Pancreas (tissue), 10 donors: Measurements from ENCODE around the gene CLEC4D. TPM values are rescaled to one million over a fixed set of nuclear protein-coding genes. Genes with fewer than 3 reads are reported as not detected.

ENCODE experiments used
- ATAC-seq, 4 donors: fragments of 200-7000 bp; cut with Tn5 transposase; one replicate each; pipeline versions ENCODE4 v1.8.0 to v1.9.1; 2020; ENCODE audit warnings: mild to moderate bottlenecking in 4 of 4, moderate library complexity in 4 of 4
- DNase-seq, 6 donors: peaks; one replicate each; pipeline ENCODE4 v3.0.0-alpha.2; 2020
- FAIRE-seq: peaks from 2 replicates; lab custom pipeline; 2012; peaks lifted over from hg19 to GRCh38; lab: Jason Lieb, UNC
- H3K27ac ChIP-seq, 4 donors: fragments of 200-600 bp; sonication (generic); 1 replicate in 3 of 4; 2 replicates in 1 of 4; pipeline versions ENCODE4 v1.5.0 to v1.8.0; 2020
- H3K27me3 ChIP-seq, 4 donors: fragments of 200-600 bp; one replicate each; pipeline ENCODE4 v1.8.0; 2021
- H3K36me3 ChIP-seq, 3 donors: fragments of 200-600 bp; sonication (generic) in 1 of 3; one replicate each; pipeline versions ENCODE4 v1.5.0 to v1.8.0; 2020 to 2021
- H3K4me1 ChIP-seq, 3 donors: fragments of 200-600 bp; one replicate each; pipeline ENCODE4 v1.8.0; 2021
- H3K4me3 ChIP-seq, 4 donors: fragments of 200-600 bp; sonication (generic) in 2 of 4; one replicate each; pipeline versions ENCODE4 v1.5.0 to v1.8.0; 2020 to 2021
- H3K9me3 ChIP-seq, 4 donors: fragments of 200-600 bp; one replicate each; pipeline ENCODE4 v1.8.0; 2021
- WGBS, 2 donors: extraction: QIAGEN DNeasy Blood & Tissue Kit; methylation state at CpG; one replicate each; pipeline ENCODE4 v1.1.7; 2013; 5-methylcytosine and 5-hydroxymethylcytosine counted together
- intact Hi-C, 3 donors: fragments of 100-400 bp; cut with DNase I; formaldehyde crosslinking; loops; one replicate each; pipeline versions ENCODE4 v1.11.1 to v1.14.2; 2022
- polyA plus RNA-seq, 2 donors: library from polyadenylated mRNA; stranded (reverse); fragments of 200-250 nt; gene quantifications; one replicate each; pipeline ENCODE4 v1.2.3, GENCODE V29; 2013
- total RNA-seq, 6 donors: library from RNA; stranded (reverse); fragmentation: NEBNext Ultra II Directional in 4 of 6; extraction: Animal tissue kit (Norgen Biotek cat#: 25700) in 4 of 6; gene quantifications; one replicate each; pipeline versions ENCODE4 v1.2.1 to v1.2.4, GENCODE V29; 2021 to 2023
- TF ChIP-seq, protein P1 (sequence below), 4 donors: fragments of 200-600 bp; sonication (generic) in 3 of 4; IDR thresholded peaks; one replicate each; pipeline versions ENCODE4 v1.5.0 to v1.8.0; 2021; ENCODE audit warnings: antibody characterized with exemption in 4 of 4
- donor health status: healthy with polysubstance abuse.
- donor health status: DM: no; HTN: no; CAD: no; lungs with moderate emphysema.
- donor health status: DM: no; HTN: no; CAD: no.
- donor health status: control.
- donor health status: control.
- donor health status: Bipolar disorder and iron deficiency.
- donor health status: DM: yes; HTN: yes; CAD: no.
- donor health status: DM: no; HTN: no; CAD: no.
- donor health status: DM: no; HTN: no; CAD: no.
- donor health status: DM: yes; HTN: yes; CAD: no.

Gene CLEC4D
- total and polyA plus RNA-seq, 8 donors = 0.32 TPM; not detected in 7

DNA sequence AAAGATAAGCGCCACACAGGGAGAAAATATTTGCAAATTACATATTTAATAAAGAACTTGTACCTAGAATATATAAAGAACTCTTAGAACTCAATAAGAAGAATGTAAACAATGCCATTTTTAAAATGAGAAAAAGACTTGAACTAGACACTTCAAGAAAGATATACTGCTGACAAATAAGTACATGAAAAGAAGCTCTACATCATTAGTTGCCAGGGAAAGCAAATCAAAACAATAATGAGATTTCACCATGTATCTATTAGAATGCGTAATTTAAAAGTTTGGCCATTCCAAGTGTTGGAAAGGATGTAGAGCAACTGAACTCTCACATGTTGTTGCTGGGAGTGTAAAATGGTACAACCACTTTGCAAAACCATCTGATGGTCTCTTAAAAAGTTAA, 34.3 kb downstream of the CLEC4D start:
- no peaks in the 10 kb centered on the region for H3K27me3 ChIP-seq
- intact Hi-C loops = no loop called here
- FAIRE-seq (no peak), DNase-seq (no peak), ATAC-seq (no peak)
- no peaks in the 10 kb centered on the region for H3K36me3 ChIP-seq
- no peak overlapping the region for H3K4me3 ChIP-seq
- H3K27ac ChIP-seq = no peak overlapping the region
- TF ChIP-seq, protein P1, sequence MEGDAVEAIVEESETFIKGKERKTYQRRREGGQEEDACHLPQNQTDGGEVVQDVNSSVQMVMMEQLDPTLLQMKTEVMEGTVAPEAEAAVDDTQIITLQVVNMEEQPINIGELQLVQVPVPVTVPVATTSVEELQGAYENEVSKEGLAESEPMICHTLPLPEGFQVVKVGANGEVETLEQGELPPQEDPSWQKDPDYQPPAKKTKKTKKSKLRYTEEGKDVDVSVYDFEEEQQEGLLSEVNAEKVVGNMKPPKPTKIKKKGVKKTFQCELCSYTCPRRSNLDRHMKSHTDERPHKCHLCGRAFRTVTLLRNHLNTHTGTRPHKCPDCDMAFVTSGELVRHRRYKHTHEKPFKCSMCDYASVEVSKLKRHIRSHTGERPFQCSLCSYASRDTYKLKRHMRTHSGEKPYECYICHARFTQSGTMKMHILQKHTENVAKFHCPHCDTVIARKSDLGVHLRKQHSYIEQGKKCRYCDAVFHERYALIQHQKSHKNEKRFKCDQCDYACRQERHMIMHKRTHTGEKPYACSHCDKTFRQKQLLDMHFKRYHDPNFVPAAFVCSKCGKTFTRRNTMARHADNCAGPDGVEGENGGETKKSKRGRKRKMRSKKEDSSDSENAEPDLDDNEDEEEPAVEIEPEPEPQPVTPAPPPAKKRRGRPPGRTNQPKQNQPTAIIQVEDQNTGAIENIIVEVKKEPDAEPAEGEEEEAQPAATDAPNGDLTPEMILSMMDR (IDR thresholded peaks at IDR 0.05) = no peak
- 65 to 75% methylated on average over 2 of the region's 2 CpGs for WGBS, 2 donors
- H3K4me1 ChIP-seq = no peaks in the 10 kb centered on the region
- H3K9me3 ChIP-seq = no peaks in the 10 kb centered on the region

DNA sequence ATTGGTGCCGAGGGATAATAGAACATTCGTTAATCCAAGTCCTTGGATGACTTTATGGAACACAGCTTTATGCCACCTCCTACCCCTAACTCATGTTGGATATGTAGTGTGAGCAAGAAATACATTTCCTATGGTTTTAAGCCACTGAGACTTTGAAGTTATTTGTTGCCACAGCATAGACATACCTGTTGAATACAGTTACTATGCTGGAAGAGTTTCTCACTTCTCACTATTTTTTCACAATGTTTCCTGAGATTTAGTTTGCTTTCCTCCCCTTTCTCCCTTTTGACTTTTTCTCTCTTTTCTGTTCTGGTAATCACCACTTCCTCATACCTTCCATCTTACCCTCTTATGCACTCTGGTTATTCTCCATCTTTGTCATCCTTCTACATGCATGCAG, 34.9 kb downstream of the CLEC4D start:
- no peaks in the 10 kb centered on the region for H3K27me3 ChIP-seq
- ATAC-seq = no peak
- TF ChIP-seq, protein P1 (IDR thresholded peaks at IDR 0.05) = no peak
- no peaks in the 10 kb centered on the region for H3K4me1 ChIP-seq
- 77 to 97% methylated on average over 2 of the region's 2 CpGs for WGBS, 2 donors
- H3K36me3 ChIP-seq = no peaks in the 10 kb centered on the region
- H3K4me3 ChIP-seq = no peak overlapping the region
- no peak for DNase-seq
- intact Hi-C loops = no loop called here
- H3K27ac ChIP-seq = no peak overlapping the region
- no peaks in the 10 kb centered on the region for H3K9me3 ChIP-seq
- no peak for FAIRE-seq

DNA sequence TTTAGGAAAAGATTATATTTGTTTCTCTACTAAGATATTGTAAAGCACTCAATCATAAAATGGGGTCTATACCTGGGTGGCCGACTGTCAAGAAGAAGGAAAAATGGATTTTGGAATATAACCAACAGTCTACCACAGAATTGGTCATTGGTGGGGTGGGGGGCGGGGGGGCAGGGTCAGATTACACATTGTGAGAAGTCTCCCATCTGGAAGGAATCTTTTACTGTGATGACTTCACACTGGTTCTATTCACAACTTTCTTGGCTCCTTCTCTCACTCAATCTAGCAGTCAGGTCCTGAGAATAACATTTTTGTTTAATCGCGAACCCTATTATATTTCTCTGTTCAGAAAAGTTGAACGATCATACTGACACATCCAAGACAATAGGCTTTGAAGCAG, 36.1 kb downstream of the CLEC4D start:
- no peak for FAIRE-seq
- WGBS, 2 donors = 34 to 37% methylated on average over 5 of the region's 5 CpGs
- intact Hi-C loops = no loop called here

DNA sequence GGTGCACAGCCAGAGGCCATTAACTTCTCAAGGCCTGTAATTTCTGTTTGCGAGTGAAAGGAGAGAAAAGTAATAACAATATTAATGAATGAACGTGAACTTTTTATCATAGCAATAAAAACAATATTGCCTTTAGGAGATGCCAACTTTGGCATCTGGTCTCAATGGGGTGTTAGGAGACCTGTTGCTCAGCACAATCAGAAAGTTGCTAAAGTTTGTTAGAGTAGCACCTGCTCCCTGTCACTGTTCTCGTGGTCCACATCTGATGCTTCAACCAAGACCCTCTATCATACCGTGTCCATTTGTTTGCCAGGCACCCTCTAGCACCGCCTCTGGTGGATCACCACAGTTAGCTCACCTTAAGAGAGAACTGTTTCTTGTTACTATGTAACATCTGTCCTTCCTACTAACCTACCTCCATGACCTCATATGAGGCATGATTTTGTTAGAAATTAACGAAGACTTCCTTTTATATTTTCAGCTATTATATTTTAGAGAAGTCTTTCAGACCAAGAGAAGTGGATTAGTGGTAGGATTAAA, 39.9 kb downstream of the CLEC4D start:
- Histone ChIP-seq H3K27ac (no peak overlapping the region), H3K36me3 (no peaks in the 10 kb centered on the region), H3K4me1 (no peaks in the 10 kb centered on the region), H3K4me3 (no peak overlapping the region), H3K27me3 (no peaks in the 10 kb centered on the region), H3K9me3 (no peaks in the 10 kb centered on the region)
- intact Hi-C loops = no loop called here
- TF ChIP-seq, protein P1 (IDR thresholded peaks at IDR 0.05) = no peak
- ATAC-seq (no peak), FAIRE-seq (no peak), DNase-seq (no peak)
- 51 to 60% methylated on average over 6 of the region's 6 CpGs for whole genome bisulfite sequencing, 2 donors

More for the DNA sequence above, 36.1 kb downstream of the CLEC4D start:
- Histone ChIP-seq H3K27me3 (no peaks in the 10 kb centered on the region), H3K4me3 (no peak overlapping the region), H3K4me1 (no peaks in the 10 kb centered on the region), H3K9me3 (no peaks in the 10 kb centered on the region), H3K36me3 (no peaks in the 10 kb centered on the region), H3K27ac (no peak overlapping the region)
- no peak for DNase-seq
- ATAC-seq = no peak
- TF ChIP-seq, protein P1 (IDR thresholded peaks at IDR 0.05) = no peak

DNA sequence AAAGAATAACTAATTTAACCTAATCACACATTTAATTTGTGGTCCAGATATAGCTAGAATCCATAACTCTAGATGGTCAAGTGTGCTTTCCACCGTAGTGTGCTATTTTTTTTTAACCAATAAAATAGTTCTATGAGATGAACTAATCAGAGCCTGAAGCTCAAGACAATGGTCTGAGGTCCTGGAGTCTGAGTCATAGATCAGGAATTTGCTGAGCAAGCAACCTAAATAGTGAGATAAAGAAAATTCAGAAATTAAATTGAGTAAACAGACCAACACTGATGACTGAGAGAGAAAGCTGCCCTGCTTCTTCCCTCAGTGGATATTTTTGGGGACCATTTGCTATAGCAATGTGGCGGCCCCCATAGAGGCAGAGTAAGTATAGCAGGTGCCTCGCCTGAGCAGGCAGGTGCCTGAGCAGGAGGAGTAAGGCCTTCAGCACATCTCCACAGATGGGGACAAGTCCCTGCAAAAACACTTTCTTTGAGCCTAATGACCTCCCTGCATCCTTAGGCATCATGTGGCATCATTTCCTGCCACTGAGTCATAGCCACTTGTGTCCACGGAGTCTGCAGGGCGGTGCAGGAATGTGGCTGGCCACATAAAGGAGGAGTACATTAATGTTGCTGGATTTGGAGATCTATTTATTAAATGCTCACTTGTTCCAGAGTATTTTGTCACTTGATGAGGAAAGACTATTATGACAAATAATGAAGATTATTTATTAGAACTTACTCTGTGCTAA, 41.3 kb downstream of the CLEC4D start:
- intact Hi-C loops = no loop called here
- no peak overlapping the region for H3K27ac ChIP-seq
- TF ChIP-seq, protein P1 (IDR thresholded peaks at IDR 0.05) = no peak
- H3K9me3 ChIP-seq = no peaks in the 10 kb centered on the region
- no peaks in the 10 kb centered on the region for H3K27me3 ChIP-seq
- DNase-seq (no peak), FAIRE-seq (no peak), ATAC-seq (no peak)
- H3K4me3 ChIP-seq = no peak overlapping the region
- WGBS, 2 donors = 84 to 94% methylated on average over 5 of the region's 5 CpGs
- H3K4me1 ChIP-seq = no peaks in the 10 kb centered on the region
- H3K36me3 ChIP-seq = no peaks in the 10 kb centered on the region
